ENCODE measurements around the gene PRDM11. TPM values are rescaled to one million over a fixed set of nuclear protein-coding genes. Genes with fewer than 3 reads are reported as not detected.
"Not testable (repeated sequence)": the region's sequence is repeated elsewhere in the genome, so short reads cannot be mapped to it uniquely, and the experiment has no call there.

The PRDM11 gene
- total RNA-seq, 1 donor from 2014 or later = 23.6 TPM

GRCh38 chr11:45246241-45246640 lies 99.8 kb downstream of the PRDM11 start:
- no peak overlapping the region for H3K4me3 Mint-ChIP-seq
- no peak overlapping the region for H3K27ac Mint-ChIP-seq
- TF ChIP-seq, protein P1, sequence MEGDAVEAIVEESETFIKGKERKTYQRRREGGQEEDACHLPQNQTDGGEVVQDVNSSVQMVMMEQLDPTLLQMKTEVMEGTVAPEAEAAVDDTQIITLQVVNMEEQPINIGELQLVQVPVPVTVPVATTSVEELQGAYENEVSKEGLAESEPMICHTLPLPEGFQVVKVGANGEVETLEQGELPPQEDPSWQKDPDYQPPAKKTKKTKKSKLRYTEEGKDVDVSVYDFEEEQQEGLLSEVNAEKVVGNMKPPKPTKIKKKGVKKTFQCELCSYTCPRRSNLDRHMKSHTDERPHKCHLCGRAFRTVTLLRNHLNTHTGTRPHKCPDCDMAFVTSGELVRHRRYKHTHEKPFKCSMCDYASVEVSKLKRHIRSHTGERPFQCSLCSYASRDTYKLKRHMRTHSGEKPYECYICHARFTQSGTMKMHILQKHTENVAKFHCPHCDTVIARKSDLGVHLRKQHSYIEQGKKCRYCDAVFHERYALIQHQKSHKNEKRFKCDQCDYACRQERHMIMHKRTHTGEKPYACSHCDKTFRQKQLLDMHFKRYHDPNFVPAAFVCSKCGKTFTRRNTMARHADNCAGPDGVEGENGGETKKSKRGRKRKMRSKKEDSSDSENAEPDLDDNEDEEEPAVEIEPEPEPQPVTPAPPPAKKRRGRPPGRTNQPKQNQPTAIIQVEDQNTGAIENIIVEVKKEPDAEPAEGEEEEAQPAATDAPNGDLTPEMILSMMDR (IDR thresholded peaks at IDR 0.05) = no peak
- H3K4me1 Mint-ChIP-seq = no peaks in the 10 kb centered on the region
- ChIA-PET POLR2A (no interaction called here), CTCF (interaction anchor here (0.6 kb wide), 1 partner anchor 13 kb away, joined by 3 read pairs; no protein-coding TSS in a partner anchor)
- peaks cover 11% of the 10 kb centered on the region for H3K27me3 Mint-ChIP-seq
- H3K36me3 Mint-ChIP-seq (ENCODE audit: low read depth) = no peaks in the 10 kb centered on the region
- ATAC-seq (ENCODE audit: low read depth) (no peak), DNase-seq (no peak)
- no peaks in the 10 kb centered on the region for H3K9me3 Mint-ChIP-seq
- intact Hi-C loops (cut with micrococcal nuclease) = no loop called here

DNA sequence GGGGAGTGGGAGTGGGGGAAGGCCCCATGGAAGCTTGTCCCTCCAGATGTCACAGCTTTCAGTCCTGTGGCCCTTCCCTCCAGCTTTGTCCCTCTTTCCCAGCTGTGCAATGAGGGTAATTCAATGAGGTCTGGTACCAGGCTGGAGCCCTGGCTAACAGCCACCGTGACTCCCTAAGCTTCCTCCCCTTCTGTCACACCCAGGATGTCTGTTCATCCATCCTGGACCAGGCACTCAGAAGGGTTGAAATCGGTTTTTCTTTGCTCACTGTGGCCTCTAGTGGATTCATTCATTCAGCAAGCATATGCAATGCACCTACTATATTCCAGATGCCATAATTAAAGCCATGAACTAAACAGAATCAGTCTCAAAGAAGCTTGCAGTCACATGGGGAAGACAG lies 101.0 kb downstream of the PRDM11 start:
- no peak overlapping the region for H3K4me3 Mint-ChIP-seq
- ATAC-seq (ENCODE audit: low read depth) (no peak), DNase-seq (no peak)
- intact Hi-C loops (cut with micrococcal nuclease) = no loop called here
- H3K27ac Mint-ChIP-seq = no peak overlapping the region
- TF ChIP-seq, protein P1 (IDR thresholded peaks at IDR 0.05) = no peak
- H3K9me3 Mint-ChIP-seq = no peaks in the 10 kb centered on the region
- ChIA-PET CTCF (no interaction called here), POLR2A (no interaction called here)
- H3K36me3 Mint-ChIP-seq (ENCODE audit: low read depth) = no peaks in the 10 kb centered on the region
- H3K27me3 Mint-ChIP-seq = peaks cover 11% of the 10 kb centered on the region
- H3K4me1 Mint-ChIP-seq = no peaks in the 10 kb centered on the region

- POLR2A ChIA-PET = no interaction called here
Observed at GRCh38 chr11:45248501-45249011, 102.1 kb downstream of the PRDM11 start.

DNA sequence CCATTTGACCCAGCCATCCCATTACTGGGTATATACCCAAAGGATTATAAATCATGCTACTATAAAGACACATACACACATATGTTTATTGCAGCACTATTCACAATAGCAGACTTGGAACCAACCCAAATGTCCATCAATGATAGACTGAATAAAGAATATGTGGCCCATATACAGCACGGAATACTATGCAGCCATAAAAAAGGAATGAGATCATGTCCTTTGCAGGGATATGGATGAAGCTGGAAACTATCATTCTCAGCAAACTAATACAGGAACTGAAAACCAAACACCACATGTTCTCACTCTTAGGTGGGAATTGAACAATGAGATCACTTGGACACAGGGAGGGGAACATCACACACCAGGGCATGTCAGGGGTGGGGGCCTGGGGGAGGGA lies 102.9 kb downstream of the PRDM11 start:
- CTCF ChIA-PET; H3K27ac Mint-ChIP-seq; POLR2A ChIA-PET; ATAC-seq (ENCODE audit: low read depth); intact Hi-C loops (cut with micrococcal nuclease); DNase-seq; H3K9me3 Mint-ChIP-seq; H3K4me3 Mint-ChIP-seq; H3K36me3 Mint-ChIP-seq (ENCODE audit: low read depth); H3K4me1 Mint-ChIP-seq: not testable (repeated sequence)
- H3K27me3 Mint-ChIP-seq = peaks cover 17% of the 10 kb centered on the region

More at GRCh38 chr11:45248501-45249011, 102.1 kb downstream of the PRDM11 start:
- Mint-ChIP-seq H3K4me1 (no peaks in the 10 kb centered on the region), H3K4me3 (no peak overlapping the region), H3K27me3 (peaks cover 11% of the 10 kb centered on the region), H3K36me3 (ENCODE audit: low read depth) (no peaks in the 10 kb centered on the region), H3K27ac (no peak overlapping the region), H3K9me3 (no peaks in the 10 kb centered on the region)
- ATAC-seq (ENCODE audit: low read depth) (no peak), DNase-seq (no peak)
- TF ChIP-seq, protein P1 (IDR thresholded peaks at IDR 0.05) = no peak
- CTCF ChIA-PET = no interaction called here
- intact Hi-C loops (cut with micrococcal nuclease) = no loop called here

DNA sequence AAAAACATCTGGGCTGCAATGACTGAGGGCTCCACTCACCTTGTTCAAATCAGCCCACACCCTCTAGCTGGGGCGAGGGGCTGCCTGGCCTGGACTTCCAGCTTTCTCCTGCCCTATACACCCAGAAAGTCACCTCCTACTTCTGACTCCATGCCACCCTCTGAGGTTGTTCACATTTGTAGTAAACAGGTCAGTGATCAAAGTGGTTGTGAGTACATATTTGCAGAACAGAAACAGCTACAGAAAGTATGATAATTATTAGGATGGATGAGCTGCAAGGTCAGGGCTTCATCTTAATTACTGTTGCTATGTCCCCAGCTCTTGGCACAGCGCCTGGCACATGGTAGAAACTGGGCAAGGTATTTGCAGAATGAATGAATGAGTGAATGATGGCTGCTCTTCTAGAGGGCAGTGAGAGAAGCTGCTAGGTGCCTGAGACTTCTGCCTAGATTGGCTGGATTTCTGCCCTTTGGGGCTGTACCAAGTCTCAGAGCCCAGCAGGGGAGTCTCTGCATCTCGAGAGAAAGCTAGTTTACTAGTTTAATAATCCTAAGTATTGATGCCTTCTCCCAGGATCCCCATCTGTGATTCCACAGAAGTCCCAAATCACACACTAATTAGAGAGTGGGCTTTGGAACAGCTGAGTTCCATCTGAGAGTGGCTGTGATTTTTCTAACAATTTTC lies 103.7 kb downstream of the PRDM11 start:
- intact Hi-C loops (cut with micrococcal nuclease) = no loop called here
- H3K27ac Mint-ChIP-seq = no peak overlapping the region
- CTCF ChIA-PET = interaction anchor here (0.7 kb wide), 1 partner anchor 17 kb away, joined by 3 read pairs; no protein-coding TSS in a partner anchor
- no peaks in the 10 kb centered on the region for H3K4me1 Mint-ChIP-seq
- POLR2A ChIA-PET = no interaction called here
- no peak for DNase-seq
- H3K36me3 Mint-ChIP-seq (ENCODE audit: low read depth) = no peaks in the 10 kb centered on the region
- TF ChIP-seq, protein P1 (IDR thresholded peaks at IDR 0.05) = no peak
- no peaks in the 10 kb centered on the region for H3K9me3 Mint-ChIP-seq
- H3K27me3 Mint-ChIP-seq = peaks cover 20% of the 10 kb centered on the region
- no peak for ATAC-seq (ENCODE audit: low read depth)
- H3K4me3 Mint-ChIP-seq = no peak overlapping the region

Measured in activated B cell treated with CpG ODN at 0.5 μM for 24 hours (primary cell).